ENCODE results near the gene SULT4A1. TPM values are rescaled to one million over a fixed set of nuclear protein-coding genes. Genes with fewer than 3 reads are reported as not detected.

The SULT4A1 gene
- total RNA-seq, 1 experiment from 2014 or later, result 12.6 TPM

GRCh38 chr22:43833286-43834240 is 28.8 kb downstream of the SULT4A1 start:
- DNase-seq (ENCODE audit: low spot score), result no peak
- Mint-ChIP-seq H3K36me3 (peaks cover 2% of the 10 kb centered on the region; the same call in 1 of the 2 replicates), H3K4me1 (peaks cover 6% of the 10 kb centered on the region), H3K27ac (no peak overlapping the region), H3K9me3 (no peaks in the 10 kb centered on the region), H3K4me3 (no peak overlapping the region), H3K27me3 (ENCODE audit: low read depth) (no peaks in the 10 kb centered on the region)
- POLR2A ChIA-PET, result interaction anchor here (0.6 kb wide), 2 partner anchors 12 to 37 kb away, joined by 3 to 5 read pairs; no protein-coding TSS in a partner anchor
- TF ChIP-seq, protein P1, sequence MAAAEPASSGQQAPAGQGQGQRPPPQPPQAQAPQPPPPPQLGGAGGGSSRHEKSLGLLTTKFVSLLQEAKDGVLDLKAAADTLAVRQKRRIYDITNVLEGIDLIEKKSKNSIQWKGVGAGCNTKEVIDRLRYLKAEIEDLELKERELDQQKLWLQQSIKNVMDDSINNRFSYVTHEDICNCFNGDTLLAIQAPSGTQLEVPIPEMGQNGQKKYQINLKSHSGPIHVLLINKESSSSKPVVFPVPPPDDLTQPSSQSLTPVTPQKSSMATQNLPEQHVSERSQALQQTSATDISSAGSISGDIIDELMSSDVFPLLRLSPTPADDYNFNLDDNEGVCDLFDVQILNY (CRISPR knock-in tag; IDR thresholded peaks at IDR 0.05), result no peak
- no peak for TF ChIP-seq SP1 (CRISPR knock-in tag; conservative IDR thresholded peaks at IDR 0.05)
- TF ChIP-seq, protein P2, sequence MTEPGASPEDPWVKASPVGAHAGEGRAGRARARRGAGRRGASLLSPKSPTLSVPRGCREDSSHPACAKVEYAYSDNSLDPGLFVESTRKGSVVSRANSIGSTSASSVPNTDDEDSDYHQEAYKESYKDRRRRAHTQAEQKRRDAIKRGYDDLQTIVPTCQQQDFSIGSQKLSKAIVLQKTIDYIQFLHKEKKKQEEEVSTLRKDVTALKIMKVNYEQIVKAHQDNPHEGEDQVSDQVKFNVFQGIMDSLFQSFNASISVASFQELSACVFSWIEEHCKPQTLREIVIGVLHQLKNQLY (CRISPR knock-in tag; IDR thresholded peaks at IDR 0.05), result no peak
- TF ChIP-seq TEAD1 (CRISPR knock-in tag; IDR thresholded peaks at IDR 0.05), result no peak
- no peak for TF ChIP-seq NFATC4 (CRISPR knock-in tag; IDR thresholded peaks at IDR 0.05)
- no peak for TF ChIP-seq MXD4 (CRISPR knock-in tag; IDR thresholded peaks at IDR 0.05; ENCODE audit: borderline replicate concordance)
- TF ChIP-seq ZMAT4 (CRISPR knock-in tag; IDR thresholded peaks at IDR 0.05), result no peak
- TF ChIP-seq MYBL2 (CRISPR knock-in tag; IDR thresholded peaks at IDR 0.05), result no peak
- TF ChIP-seq AFF4 (CRISPR knock-in tag; IDR thresholded peaks at IDR 0.05; ENCODE audit: borderline replicate concordance), result no peak
- TF ChIP-seq USF1 (CRISPR knock-in tag; IDR thresholded peaks at IDR 0.05), result no peak
- no peak for TF ChIP-seq ZNF317 (CRISPR knock-in tag; IDR thresholded peaks at IDR 0.05; ENCODE audit: borderline replicate concordance, low read depth)
- no peak for TF ChIP-seq ARID4B (CRISPR knock-in tag; IDR thresholded peaks at IDR 0.05; ENCODE audit: borderline replicate concordance)
- no peak for TF ChIP-seq ZNF423 (CRISPR knock-in tag; IDR thresholded peaks at IDR 0.05)
- TF ChIP-seq ZNF121 (CRISPR knock-in tag; IDR thresholded peaks at IDR 0.05), result no peak
- no peak for TF ChIP-seq ZSCAN18 (CRISPR knock-in tag; IDR thresholded peaks at IDR 0.05)
- TF ChIP-seq ZNF425 (CRISPR knock-in tag; conservative IDR thresholded peaks at IDR 0.05), result no peak
- TF ChIP-seq, protein P3, sequence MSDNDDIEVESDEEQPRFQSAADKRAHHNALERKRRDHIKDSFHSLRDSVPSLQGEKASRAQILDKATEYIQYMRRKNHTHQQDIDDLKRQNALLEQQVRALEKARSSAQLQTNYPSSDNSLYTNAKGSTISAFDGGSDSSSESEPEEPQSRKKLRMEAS (CRISPR knock-in tag; IDR thresholded peaks at IDR 0.05), result no peak
- TF ChIP-seq ESRRA (CRISPR knock-in tag; IDR thresholded peaks at IDR 0.05; ENCODE audit: borderline replicate concordance), result no peak
- CTCF ChIA-PET, result interaction anchor here (1.3 to 1.9 kb wide), 3 partner anchors 11 to 51 kb away, joined by 3 to 8 read pairs (median 6); no protein-coding TSS in a partner anchor
- no peak for ATAC-seq

Data from WTC11 (cell line).